HPDE6-E6E7 (cell line): Measurements from ENCODE around the gene NTN1.
A peak's percentile ranks its signal among the peaks of the same experiment; 100 is the strongest.

Experiments
- DNase-seq: peaks from one replicate; pipeline ENCODE4 v3.0.0; 2011; ENCODE audit warnings: missing footprints; ENCODE audit errors: extremely low spot score

The NTN1 gene

DNA sequence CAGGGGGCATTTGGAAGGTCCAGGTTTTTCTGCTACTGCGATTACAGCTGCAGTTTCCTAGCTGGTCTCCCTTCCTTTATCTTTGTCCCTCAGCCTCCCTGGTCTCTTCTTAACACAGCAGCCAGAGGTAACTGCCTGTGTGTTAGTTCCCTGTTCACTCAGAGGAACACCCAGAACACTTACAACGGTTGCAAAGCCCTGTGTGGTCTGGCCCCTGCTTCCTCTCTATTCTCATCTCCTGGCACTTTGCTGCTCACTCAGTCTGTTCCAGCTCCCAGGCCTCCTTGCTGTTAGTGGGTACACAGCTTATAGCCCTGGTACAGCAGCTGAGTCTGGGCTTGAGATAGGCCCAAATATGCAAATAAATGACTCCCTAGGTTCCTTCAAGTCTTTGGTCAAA lies 16.4 kb downstream of the NTN1 start:
- no peak for DNase-seq

DNA sequence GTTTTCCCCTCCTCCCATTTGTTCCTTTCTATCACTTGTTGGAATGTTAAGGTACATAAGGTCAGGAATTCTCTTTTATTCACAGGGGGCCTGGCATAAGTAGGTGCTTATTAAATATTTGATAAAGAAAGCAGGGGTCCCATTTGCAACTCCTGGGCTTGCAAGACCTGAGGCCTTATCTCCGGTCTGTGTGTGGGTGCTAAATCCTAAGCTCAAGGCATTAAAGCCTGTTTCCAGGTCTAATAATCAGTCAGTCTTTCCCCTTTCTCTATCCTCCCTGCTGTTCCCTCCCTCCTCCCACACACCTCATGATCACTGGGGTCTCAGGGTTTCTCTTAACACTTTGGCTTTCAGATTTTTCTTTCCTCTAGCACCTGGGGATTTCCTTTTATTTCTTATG lies 17.1 kb downstream of the NTN1 start:
- no peak for DNase-seq

DNA sequence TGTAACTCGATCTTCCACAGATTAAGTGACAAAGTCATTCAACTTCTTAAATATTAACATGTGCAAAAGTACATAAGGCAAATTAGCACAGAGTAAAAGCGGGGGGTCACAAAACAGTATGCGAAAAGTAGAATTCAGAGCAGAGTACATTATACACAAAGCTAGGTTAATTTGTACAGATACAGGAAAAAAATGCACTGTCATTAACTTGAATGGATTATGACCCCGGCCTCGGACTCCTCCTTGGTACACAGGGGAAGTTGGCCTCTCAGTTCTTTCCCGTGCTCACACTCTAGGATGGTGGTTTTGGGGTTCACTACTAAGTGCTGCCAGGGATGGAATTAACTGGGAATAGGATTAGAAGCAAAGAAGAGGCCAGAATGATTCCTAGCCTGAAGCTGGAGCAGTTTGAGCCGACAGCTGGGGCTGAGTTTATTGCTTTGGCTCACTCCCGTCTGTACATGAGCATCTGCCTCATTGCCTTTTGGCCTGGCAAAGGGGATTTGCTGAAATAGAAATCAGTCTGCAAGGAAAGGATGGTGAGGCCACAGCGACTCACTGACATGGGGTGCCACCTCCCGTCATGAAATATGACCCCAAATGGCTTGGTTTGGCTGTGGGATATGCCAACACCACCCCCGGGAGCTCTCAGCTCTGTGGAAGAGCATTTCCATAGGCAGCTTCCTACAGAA lies 23.6 kb downstream of the NTN1 start:
- no peak for DNase-seq

DNA sequence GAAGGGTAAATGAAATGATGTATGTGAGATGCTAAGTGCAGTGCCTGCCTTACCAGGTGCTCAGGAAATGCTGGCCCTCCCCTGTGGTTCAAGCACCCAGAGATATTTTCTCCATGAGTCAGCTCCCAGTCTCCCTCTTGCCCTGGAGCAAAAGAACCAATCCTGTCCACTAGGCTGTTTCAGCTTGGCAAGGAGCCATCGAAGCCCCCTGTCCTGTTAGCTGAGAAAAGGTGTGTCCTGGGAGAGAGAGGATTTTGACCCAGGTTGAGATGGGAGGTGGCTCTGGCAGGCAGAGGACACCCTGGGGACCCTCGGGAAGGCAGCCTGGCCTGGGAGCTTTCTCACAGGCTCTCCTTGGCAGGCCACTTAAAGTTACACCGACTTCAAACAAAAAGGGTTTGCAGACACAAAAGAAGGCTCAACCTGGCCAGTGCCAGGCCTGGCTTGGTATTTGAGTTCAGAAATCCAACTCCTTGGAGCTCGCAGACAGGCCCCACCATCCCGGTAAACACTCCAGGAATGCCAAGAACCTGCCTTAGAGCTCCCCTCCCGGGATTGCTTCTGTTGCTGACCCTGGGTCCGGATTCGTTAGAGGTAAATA lies 29.6 kb downstream of the NTN1 start:
- peak; percentile 79 for DNase-seq

DNA sequence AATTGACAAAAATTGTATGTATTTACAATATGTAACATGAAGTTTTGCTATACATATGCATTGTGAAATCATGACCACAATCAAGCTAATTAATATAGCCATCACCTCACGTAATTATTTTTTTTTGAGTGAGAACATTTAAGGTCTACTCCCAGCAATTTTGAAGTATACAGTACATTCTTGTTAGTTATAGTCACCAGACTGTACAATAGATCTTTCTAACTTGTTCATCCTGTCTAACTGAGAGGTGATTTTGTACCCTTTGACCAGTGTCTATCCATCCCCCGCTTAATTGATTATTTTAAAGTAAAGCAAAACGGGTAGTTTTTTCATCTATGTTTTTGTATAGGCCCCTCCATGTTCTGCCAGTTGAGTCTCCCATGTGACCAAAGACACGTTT lies 30.3 kb downstream of the NTN1 start:
- DNase-seq: no peak

DNA sequence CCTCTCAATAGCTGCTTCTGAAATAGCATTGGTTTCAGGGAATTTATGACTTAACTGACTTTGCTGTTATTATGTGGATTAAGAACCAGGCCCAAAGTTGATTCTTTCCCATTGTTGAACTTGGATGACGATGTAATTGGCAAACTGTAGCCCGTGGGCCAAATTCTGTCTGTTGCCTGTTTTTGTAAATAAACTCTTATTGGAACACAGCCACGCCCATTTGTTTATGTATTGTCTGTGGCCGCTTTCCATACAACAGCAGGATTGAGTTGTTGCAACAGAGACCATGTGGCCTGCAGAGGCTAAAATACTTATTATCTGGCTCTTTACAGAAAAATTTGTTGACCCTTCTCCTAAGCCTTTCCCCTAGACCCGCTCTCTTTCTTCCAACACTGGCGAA lies 31.6 kb downstream of the NTN1 start:
- DNase-seq: no peak

DNA sequence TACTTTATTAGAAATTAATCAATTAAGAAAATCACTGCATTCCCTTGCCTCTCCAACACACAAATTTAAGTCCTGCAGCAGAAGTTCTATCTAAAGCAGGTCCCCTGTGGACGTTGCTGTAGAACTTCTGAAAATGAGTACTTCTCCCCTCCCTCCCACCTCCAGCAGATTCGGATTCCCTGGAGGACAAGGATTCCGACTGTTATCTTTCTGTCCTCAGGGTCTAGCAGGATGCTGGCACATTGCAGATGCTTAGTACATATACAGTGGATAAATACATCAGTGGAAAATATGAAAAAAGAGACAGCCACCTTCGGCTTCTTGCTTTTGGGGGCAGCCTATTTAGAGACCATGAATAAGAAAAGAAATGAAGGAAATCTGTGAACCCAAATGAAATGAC lies 32.1 kb downstream of the NTN1 start:
- no peak for DNase-seq

DNA sequence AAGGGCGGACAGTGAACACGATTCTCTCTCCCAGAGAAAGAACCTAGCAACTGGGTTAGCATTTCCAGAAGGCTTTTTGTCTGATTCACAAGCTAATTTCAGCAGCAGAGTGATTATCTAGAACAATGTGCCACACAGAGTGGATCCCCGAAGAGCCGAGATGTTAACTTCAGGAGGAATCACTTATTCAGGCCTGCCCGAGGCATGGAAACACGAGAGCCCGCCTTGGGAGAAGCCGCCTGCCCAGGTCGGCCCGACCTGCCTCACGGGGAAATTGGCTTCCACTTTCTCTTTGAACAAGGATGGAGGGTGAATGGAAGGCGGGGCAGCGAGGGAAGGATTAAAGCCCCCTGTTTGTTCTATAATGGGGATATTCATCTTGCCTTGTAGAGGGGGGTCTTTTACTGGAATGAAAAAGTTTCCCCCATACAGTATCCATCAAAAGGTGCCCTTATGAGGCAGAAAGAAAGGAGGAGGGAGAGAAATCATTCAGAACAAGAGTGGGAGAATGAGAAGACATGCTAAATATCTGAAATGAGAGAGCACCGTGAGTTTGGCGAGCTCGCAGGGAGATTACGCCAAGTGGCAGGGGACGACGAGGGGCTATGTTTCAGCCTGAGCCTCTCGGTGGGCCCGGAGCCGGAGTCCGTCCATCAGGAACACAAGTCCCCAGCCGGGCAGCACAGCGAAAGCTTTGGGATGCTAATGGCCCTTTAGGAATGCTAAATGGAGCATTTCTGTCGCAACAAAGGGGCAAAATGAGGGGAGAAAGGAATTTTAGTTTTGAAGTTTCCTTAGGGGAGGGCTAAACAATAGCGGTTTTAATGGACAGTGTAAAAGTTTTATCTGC lies 33.0 kb downstream of the NTN1 start:
- no peak for DNase-seq

DNA sequence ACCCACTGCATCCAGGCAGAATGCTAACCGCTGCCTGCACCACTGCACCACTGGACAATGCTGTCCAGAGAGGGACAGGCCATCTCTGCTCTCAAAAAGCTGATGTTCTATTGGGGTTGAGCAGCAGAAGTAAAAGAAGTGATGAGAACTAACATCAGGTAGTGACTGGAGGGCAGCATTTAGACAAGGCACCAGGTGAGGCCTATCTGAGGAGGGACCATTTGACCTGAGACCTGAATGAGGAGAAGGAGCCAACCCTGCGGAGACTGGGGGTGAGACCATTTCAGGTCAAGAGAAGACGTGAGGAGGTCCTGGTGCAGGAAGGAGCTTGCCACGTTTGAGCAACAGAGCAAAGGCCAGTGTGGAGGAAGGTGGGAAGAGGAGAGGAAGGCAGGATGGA lies 34.0 kb downstream of the NTN1 start:
- no peak for DNase-seq

DNA sequence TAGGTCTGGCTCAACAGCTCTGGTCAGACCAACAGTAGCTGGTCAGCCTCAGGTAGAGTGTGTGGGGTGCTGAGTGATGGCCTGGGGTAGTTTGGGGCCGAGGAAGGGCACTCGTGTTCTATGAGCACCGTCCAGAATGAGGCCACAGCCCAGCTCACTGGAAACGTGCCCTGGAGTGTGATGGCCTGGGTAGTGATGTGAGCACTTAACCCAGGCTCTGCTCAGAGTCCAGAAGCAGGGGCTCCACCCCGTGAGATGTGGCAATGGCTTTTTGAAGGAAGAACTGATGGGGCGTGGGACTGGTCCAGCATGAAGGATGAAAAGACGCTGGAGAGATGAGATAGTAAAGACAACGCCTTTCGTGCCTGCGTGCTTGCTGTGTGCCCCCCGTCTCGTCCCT lies 35.3 kb downstream of the NTN1 start:
- no peak for DNase-seq

DNA sequence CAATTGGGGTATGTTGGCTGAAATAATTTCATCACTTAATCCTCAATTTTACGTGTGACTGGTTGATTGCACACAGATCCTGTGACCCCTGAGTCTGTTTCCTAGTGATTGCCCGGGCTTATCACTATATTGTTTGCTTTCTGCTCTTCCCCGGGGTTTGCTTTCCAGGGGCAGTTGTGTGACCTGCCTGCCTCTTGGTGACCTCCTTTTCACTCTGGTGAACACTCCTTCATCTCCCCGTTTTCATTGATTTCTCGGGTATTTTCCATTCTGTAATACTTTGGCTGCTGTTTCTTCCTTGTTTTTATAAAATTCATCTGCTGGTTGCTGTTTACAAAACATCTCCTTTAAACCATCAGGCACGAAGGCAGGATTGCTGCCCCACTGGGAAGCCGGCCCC lies 36.0 kb downstream of the NTN1 start:
- no peak for DNase-seq

DNA sequence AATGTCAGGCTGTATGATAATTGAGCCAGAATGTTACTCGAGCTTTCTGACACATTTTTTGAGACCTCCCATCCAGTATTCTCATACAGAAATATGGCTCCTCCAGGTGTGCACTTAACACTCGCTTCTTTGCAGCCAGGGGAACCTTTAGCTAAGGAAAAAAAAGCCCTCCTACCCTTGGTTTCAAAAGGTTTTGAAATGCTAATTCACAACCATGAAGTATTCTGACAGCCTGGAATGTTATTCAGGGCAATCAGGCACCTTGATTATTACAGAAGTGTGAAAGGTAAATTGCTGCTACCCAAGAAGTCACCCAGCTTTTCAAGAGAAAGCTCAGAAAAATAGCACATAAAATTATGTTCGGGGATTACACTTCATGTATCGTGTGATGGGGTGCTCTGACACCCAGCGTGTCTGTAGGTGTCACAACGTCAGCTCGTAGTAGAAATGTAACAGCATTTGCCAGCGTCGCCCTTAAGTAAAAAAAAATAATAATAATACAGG lies 41.1 kb downstream of the NTN1 start:
- no peak for DNase-seq

DNA sequence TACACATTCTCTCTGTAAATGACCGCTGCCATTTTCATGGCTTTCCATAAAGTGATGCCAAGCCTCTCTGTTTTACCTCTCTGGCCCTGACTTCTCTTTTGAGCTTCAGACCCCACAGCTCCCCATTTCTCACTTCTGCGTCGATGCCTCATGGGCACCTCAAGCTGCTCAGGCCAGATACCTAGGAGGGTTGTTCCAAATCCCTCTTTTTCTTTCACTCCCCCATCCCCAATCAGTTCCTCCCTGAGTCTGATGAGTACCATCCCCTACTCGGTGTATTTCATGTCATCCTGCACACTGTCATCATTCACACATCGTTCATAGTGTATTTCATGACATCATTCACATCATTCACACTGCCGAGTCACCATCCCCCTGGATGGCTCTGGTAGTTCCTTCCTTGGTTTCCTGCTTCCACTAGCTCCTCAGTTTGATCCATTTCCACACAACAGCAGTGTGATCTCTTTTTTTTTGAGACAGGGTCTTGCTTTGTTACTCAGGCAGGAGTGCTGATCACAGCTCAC lies 43.1 kb downstream of the NTN1 start:
- no peak for DNase-seq

DNA sequence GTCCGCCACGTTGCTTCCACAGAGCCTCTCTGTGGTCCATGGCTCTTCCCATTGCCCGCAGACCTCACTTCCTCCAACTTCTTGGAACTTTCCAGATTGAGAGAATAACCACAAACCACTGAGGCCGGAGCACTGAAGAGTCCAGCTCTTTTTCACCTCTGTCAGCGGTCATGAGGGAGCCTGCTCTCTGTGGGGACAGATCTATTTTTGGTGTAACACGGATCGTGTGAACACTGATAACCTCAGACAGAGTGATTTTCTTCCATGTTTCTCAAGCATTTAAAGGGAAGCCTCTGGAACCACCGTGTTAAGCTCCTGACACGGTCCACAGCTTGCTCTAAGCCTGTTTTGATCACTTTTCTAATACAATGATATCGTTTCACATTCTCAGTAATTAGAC lies 49.7 kb downstream of the NTN1 start:
- no peak for DNase-seq

DNA sequence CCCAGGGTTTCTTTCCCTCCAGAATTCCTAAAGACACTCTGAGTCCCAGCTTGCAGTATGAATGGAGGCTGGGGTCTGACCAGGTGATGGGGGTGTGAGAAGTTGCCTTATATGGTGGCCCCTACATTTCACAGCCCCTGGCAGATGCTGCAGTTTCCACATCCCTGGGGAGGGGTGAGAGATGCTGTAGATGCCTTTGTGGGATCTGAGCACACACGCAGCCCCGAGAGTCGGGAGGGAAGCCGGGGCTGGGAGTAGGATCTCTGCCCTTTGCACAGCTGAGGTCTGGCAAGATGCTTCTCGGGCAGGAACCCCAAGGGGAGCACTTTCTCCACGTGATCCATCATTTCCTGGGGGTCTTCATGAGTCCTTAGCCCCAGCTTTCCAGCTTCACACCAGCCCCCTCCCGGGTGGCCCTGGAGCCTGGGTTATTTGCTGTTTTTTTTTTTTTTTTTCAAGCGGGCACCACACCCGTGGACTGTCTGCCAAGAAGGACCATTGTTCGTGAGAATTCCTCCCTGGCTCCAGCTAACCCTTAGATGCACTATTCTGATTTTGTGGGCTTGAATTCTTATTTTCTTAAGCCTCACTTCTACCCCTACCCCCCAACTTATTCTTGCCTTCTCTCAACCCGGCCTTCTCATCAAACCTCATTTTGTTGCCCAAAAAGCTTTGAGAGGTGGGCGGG lies 50.6 kb downstream of the NTN1 start:
- DNase-seq: no peak

DNA sequence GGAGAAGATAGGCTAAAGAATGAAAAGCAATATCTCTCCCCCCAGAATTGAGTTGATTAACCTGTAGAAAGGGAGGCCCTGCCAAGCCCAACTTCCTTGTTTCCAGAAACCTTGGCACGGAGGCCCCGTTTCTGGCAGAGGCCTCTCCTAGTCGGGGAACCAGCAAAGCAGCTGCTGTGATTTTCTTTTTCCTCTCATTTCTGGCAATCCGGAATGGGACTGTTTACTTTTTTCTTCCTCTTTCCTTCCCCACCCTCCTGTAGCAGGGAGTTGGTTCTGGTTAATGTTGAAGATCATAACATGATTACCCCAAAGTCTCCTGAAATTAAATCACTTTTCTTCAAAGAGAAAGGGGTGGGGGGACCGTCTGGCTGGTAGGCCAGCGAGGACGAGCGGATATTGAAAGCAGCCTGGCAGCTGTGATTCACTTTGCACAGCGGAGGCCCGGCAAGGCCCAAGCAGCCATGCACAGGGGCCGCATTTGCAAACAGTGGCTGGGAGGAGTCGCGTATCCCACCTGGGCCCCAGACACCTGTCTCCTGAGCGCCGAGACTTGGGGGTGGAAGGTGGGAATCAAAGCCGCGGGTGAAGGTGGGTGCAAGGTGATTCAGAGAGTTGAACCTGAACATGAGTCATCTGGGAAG lies 51.5 kb downstream of the NTN1 start:
- DNase-seq: no peak

DNA sequence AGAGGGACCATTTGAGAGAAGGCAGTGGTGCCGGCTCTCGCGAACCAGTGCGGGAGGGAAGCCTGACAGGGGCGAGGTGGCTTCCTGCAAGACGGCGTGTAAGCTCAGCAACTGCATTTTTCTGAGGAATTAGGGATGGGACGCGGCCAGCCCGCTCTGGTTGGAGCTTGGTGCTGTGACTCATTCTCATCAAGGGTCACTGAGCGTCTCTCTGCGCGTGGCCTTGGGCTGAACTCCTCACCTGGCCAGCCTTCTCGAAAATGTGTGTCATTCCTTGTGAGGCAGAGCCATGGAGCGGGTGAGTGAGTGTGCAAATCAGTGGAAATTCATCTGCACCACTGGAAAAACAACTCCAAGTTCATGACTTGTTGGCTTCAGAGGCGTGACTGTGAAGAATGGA lies 52.8 kb downstream of the NTN1 start:
- no peak for DNase-seq

DNA sequence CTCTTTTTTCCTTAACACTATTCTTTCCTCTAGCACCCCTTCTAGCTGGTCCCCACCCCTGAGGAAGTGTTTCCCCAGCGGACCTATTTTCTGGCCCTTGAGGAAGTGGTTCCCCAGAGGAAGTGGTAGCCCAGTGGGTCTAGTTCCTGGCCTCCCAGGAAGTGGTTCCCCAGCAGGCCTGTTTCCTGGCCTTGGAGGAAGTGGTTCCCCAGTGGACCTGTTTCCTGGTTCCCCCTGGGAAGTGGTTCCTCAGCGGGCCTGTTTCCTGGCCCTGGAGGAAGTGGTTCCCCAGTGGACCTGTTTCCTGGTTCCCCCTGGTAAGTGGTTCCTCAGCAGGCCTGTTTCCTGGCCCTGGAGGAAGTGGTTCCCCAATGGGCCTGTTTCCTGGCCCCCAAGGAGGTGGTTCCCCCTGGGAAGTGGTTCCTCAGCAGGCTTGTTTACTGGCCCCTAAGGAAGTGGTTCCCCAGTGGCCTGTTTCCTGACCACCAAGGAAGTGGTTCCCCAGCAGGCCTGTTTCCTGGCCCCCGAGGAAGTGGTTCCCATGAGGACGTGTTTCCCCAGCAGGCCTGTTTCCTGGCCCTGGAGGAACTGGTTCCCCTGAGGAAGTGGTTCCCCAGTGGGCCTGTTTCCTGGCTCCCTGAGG lies 58.3 kb downstream of the NTN1 start:
- no peak for DNase-seq

DNA sequence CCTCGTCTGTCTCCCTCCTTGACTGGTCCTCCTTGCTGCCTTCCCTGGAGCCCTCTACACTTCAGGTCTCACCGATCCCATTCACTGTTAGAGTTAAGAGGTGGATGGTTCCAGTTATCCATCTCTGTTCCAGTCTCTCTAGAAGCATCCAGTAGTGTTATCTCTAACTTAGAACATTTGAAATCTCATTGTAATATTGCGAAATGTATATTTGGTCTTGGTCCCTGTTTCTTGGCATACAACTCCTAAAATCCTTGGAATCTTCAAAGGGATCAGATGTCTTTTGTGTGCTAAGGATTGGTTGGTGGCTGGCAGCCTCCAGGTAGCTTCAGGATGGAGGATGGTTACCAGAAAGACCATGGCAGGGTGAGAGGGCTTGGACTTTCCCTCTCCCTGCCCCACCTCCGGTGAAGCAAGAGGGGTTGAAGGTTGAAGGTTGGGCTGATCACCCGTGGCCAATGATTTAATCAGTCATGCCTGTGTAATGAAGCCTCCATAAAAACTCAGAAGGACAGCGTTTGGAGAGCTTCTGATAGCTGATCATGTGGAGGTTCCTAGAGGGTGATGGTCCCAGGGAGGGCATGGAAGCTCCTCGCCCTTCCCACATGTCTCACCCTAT lies 59.1 kb downstream of the NTN1 start:
- DNase-seq: no peak

DNA sequence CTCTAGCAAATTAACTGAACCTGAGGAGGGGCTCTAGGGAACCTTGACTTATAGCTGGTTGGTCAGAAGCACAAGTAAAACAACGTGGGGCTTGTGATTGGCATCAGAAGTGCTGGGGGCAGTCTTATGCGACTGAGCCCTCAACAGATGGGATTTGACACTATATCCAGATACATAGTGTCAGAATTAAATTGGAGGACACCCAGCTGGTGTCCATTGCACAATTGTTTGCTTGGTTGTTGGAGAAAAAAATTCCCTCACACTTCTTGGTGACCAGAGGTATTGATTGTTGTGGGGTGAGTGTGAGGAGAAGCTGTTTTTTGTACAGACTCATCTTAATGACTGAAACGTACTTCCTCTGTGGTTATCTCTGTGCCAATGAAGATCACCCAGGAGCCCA lies 59.7 kb downstream of the NTN1 start:
- DNase-seq: no peak

DNA sequence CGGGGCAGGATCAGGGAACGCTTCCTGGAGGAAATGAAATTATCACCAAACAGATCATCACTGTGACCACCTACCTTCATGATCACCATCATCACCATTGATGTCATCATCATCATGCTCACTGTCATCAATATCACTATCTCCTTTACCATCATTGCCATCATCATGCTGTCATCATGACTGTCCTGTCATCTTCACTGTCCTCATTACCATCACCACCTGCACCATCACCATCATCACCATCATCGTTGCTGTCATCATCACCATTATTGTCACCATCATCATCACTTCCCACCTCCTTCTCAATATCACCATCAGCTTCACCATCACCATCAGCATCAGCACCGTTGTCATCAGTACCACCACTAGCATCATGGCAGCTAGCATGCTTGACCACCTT lies 65.3 kb downstream of the NTN1 start:
- DNase-seq: no peak
